ENCODE results near the gene COX8A.

The COX8A gene

GRCh38 chr11:64021757-64022093 lies 47.3 kb downstream of the COX8A start:
- DNase-seq (ENCODE audit: low read depth): no peak

DNA sequence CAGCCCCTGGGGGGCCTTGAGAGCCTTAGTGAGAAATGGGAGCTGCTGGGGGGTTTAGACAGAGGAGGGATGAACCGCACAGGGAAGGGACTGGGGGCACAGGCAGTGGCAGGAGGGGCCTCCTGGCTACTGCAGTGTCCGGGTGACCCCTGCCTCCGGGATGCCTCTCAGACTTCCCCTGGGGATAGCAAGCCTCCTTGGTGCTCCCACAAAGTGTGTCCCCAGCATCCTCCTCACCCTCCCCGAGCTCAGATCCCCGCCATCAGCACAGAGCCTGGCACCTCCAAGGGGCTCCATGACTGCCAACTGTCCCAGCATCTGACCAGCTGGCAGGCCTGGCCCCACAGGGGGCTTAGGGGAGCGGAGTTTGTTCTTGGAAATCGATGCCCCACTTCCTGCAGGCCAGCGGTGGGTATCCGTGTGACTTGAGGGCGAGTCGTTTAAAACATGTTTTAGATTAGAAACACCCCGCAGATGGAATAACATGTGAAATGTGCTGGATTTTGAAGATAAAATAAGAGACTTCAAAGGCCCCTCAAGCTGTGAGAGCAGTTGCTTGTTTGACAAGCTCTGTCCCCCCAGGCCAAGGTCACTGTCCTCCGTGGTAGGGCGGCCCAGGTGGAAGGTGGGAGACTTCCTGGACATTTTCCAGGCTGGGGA lies 47.8 kb downstream of the COX8A start:
- DNase-seq (ENCODE audit: low read depth): no peak

- no peak for DNase-seq (ENCODE audit: low read depth)
These were observed 49.6 kb downstream of the COX8A start for GRCh38 chr11:64023712-64024710.

GRCh38 chr11:64025205-64025604 lies 50.8 kb downstream of the COX8A start:
- DNase-seq (ENCODE audit: low read depth): no peak
